Kidney epithelial cell (primary cell): ENCODE data around the gene TTLL11. TPM values are rescaled to one million over a fixed set of nuclear protein-coding genes. Genes with fewer than 3 reads are reported as not detected.

Experiments used
- DNase-seq: peaks from one replicate; pipeline ENCODE4 v3.0.0-alpha.2; 2010; ENCODE audit warnings: low read depth
- H3K27me3 ChIP-seq: 2 replicates; pipeline ENCODE4 v1.6.0; 2011; ENCODE audit warnings: low read length; ENCODE audit not compliant: control insufficient read depth, insufficient read depth
- H3K36me3 ChIP-seq: 2 replicates; pipeline ENCODE4 v1.5.1; 2011; ENCODE audit warnings: low read length; ENCODE audit not compliant: control insufficient read depth, insufficient read depth
- H3K4me3 ChIP-seq: 2 replicates; pipeline ENCODE4 v1.5.1; 2011; ENCODE audit warnings: low read depth, mild to moderate bottlenecking, control low read depth, low read length
- total RNA-seq: library from RNA; depleted of rRNA; stranded (reverse); fragments of >200 nt; gene quantifications from 2 replicates; pipeline ENCODE4 v1.2.3, GENCODE V29; 2015
- TF ChIP-seq, protein P1 (sequence below): IDR thresholded peaks from 2 replicates; pipeline ENCODE4 v1.5.1; 2011; ENCODE audit warnings: mild to moderate bottlenecking, moderate library complexity, low read length, control low read depth, inconsistent platforms; ENCODE audit not compliant: insufficient read depth, poor library complexity, severe bottlenecking

TTLL11 gene
- total RNA-seq, 1 donor from 2014 or later: 4.2 TPM

GRCh38 chr9:121850366-121850765, 242.7 kb downstream of the TTLL11 start:
- TF ChIP-seq, protein P1, sequence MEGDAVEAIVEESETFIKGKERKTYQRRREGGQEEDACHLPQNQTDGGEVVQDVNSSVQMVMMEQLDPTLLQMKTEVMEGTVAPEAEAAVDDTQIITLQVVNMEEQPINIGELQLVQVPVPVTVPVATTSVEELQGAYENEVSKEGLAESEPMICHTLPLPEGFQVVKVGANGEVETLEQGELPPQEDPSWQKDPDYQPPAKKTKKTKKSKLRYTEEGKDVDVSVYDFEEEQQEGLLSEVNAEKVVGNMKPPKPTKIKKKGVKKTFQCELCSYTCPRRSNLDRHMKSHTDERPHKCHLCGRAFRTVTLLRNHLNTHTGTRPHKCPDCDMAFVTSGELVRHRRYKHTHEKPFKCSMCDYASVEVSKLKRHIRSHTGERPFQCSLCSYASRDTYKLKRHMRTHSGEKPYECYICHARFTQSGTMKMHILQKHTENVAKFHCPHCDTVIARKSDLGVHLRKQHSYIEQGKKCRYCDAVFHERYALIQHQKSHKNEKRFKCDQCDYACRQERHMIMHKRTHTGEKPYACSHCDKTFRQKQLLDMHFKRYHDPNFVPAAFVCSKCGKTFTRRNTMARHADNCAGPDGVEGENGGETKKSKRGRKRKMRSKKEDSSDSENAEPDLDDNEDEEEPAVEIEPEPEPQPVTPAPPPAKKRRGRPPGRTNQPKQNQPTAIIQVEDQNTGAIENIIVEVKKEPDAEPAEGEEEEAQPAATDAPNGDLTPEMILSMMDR: no peak
- H3K27me3 ChIP-seq: no peaks in the 10 kb centered on the region
- no peaks in the 10 kb centered on the region for H3K36me3 ChIP-seq
- no peak for DNase-seq
- H3K4me3 ChIP-seq: no peak overlapping the region

DNA sequence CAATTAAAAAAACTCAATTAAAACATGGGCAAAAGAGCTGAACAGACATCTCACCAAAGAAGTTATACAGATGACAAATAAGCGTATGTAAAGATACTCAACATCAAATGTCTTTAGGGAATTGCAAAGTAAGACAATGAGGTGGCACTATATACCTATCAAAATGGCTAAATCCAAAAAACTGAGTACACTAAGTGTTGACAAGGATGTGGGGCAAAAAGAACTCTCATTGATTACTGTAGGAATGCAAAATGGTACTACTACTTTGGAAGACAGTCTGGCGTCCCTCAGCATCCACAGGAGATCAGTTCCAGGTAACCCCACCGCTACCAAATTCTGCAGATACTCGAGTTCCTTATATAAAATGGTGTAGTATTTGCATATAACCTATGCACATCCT, 243.6 kb downstream of the TTLL11 start:
- Histone ChIP-seq H3K27me3 (no peaks in the 10 kb centered on the region), H3K36me3 (no peaks in the 10 kb centered on the region), H3K4me3 (no peak overlapping the region)
- TF ChIP-seq, protein P1: no peak
- DNase-seq: no peak

- Histone ChIP-seq H3K4me3 (no peak overlapping the region), H3K36me3 (no peaks in the 10 kb centered on the region), H3K27me3 (no peaks in the 10 kb centered on the region)
- TF ChIP-seq, protein P1: no peak
- DNase-seq: no peak
Measured at GRCh38 chr9:121844562-121844961, 248.5 kb downstream of the TTLL11 start.

DNA sequence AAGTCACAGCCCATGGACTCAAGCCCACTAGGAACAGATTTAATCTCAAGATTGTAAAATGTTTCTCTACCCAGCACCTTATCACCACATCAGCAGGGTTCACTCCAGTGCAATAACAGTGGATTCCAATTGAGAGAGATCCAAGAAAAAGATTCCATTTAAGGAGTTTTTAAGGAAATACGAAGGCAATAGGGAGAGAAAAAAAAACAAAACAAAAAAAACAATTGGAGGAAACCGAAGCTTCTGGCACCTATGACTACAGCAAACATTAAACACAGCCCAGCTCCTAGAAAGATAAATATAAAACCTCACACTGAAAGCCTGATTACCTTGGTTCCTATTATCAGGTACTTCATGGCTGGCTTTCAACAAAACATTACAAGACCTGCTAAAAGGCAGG, 249.0 kb downstream of the TTLL11 start:
- H3K27me3 ChIP-seq: no peaks in the 10 kb centered on the region
- H3K36me3 ChIP-seq: no peaks in the 10 kb centered on the region

GRCh38 chr9:121842612-121842978, 250.5 kb downstream of the TTLL11 start:
- peak; percentile 42 for DNase-seq
- Histone ChIP-seq H3K27me3 (peaks cover 4% of the 10 kb centered on the region), H3K4me3 (no peak overlapping the region), H3K36me3 (no peaks in the 10 kb centered on the region)
- TF ChIP-seq, protein P1: no peak

More for the DNA sequence above, 249.0 kb downstream of the TTLL11 start:
- TF ChIP-seq, protein P1: no peak
- H3K4me3 ChIP-seq: no peak overlapping the region
- DNase-seq: no peak
